Astrocyte (in vitro differentiated cells and primary cell): Measurements from ENCODE around the gene TAF4. TPM values are rescaled to one million over a fixed set of nuclear protein-coding genes. Genes with fewer than 3 reads are reported as not detected.
A peak's percentile ranks its signal among the peaks of the same experiment; 100 is the strongest.

ENCODE experiments used
- DNase-seq: peaks from one replicate; pipeline ENCODE4 v3.0.0-alpha.2; 2010; ENCODE audit warnings: low read depth
- FAIRE-seq: peaks from 2 replicates; lab custom pipeline; 2011; peaks lifted over from hg19 to GRCh38; lab: Jason Lieb, UNC
- H2AFZ ChIP-seq: 2 replicates; pipeline ENCODE4 v1.6.0; 2012; ENCODE audit warnings: low read depth, low read length, inconsistent platforms
- H3K27ac ChIP-seq: 2 replicates; pipeline ENCODE4 v1.5.1; 2011; ENCODE audit warnings: low read depth, low read length, inconsistent platforms
- H3K27me3 ChIP-seq: 2 replicates; pipeline ENCODE4 v1.6.0; 2011; ENCODE audit warnings: low read length, inconsistent platforms; ENCODE audit not compliant: insufficient read depth
- H3K36me3 ChIP-seq: 2 replicates; pipeline ENCODE4 v1.5.1; 2011; ENCODE audit warnings: low read length, inconsistent platforms; ENCODE audit not compliant: insufficient read depth
- H3K4me1 ChIP-seq: 2 replicates; pipeline ENCODE4 v1.5.1; 2011; ENCODE audit warnings: low read length, inconsistent platforms; ENCODE audit not compliant: insufficient read depth
- H3K4me2 ChIP-seq: 2 replicates; pipeline ENCODE4 v1.6.0; 2012; ENCODE audit warnings: low read length, inconsistent platforms
- H3K4me3 ChIP-seq: 2 replicates; pipeline ENCODE4 v1.5.1; 2011; ENCODE audit warnings: low read depth, mild to moderate bottlenecking, low read length, inconsistent platforms; ENCODE audit not compliant: insufficient read depth
- H3K79me2 ChIP-seq: 2 replicates; pipeline ENCODE4 v1.6.0; 2012; ENCODE audit warnings: mild to moderate bottlenecking, low read length, inconsistent platforms; ENCODE audit not compliant: insufficient read depth
- H3K9ac ChIP-seq: 2 replicates; pipeline ENCODE4 v1.6.0; 2012; ENCODE audit warnings: mild to moderate bottlenecking, low read length, inconsistent platforms
- H3K9me3 ChIP-seq: 2 replicates; pipeline ENCODE4 v1.5.1; 2012; ENCODE audit warnings: low read depth, mild to moderate bottlenecking, low read length, inconsistent platforms; ENCODE audit not compliant: insufficient read depth
- H4K20me1 ChIP-seq: 2 replicates; pipeline ENCODE4 v1.6.0; 2012; ENCODE audit warnings: low read length, inconsistent platforms; ENCODE audit not compliant: insufficient read depth
- H3K27ac Mint-ChIP-seq: one replicate; pipeline ENCODE4 v1.8.0; 2021; ENCODE audit warnings: mild to moderate bottlenecking, mixed read lengths; ENCODE audit not compliant: unreplicated experiment
- H3K27me3 Mint-ChIP-seq: one replicate; pipeline ENCODE4 v1.8.0; 2021; ENCODE audit warnings: low read depth, mixed read lengths; ENCODE audit not compliant: unreplicated experiment
- H3K36me3 Mint-ChIP-seq: one replicate; pipeline ENCODE4 v1.8.0; 2021; ENCODE audit warnings: low read depth, mixed read lengths; ENCODE audit not compliant: unreplicated experiment
- H3K4me1 Mint-ChIP-seq: one replicate; pipeline ENCODE4 v1.8.0; 2021; ENCODE audit warnings: low read depth, mixed read lengths; ENCODE audit not compliant: unreplicated experiment
- H3K4me3 Mint-ChIP-seq: one replicate; pipeline ENCODE4 v1.8.0; 2021; ENCODE audit warnings: mild to moderate bottlenecking, moderate library complexity, mixed read lengths; ENCODE audit not compliant: unreplicated experiment
- H3K9me3 Mint-ChIP-seq: one replicate; pipeline ENCODE4 v1.8.0; 2021; ENCODE audit warnings: mild to moderate bottlenecking, mixed read lengths; ENCODE audit not compliant: unreplicated experiment
- EZH2 ChIP-seq: IDR thresholded peaks from 2 replicates; pipeline ENCODE4 v1.6.1; 2012; ENCODE audit warnings: mild to moderate bottlenecking, low read length, inconsistent platforms; ENCODE audit not compliant: insufficient read depth
- microRNA-seq: library from miRNA; unstranded; fragments of <30 nt; microRNA quantifications from one replicate; pipeline ENCODE4 v1.2.0, GENCODE V29; 2020
- total RNA-seq: library from RNA; stranded (reverse); gene quantifications from 2 replicates; pipeline ENCODE4 v1.2.1, GENCODE V29; 2021
- TF ChIP-seq, protein P1 (sequence below): IDR thresholded peaks from 2 replicates; pipeline ENCODE4 v1.5.1; 2011; ENCODE audit warnings: low read depth, mild to moderate bottlenecking, inconsistent platforms, low read length, moderate library complexity; ENCODE audit not compliant: insufficient read depth

The TAF4 gene
- total RNA-seq, 1 donor from 2014 or later: 11.8 TPM

- Histone ChIP-seq H3K79me2 (no peaks in the 10 kb centered on the region), H3K4me2 (peak overlapping the region; percentile 87), H4K20me1 (no peaks in the 10 kb centered on the region), H3K4me3 (peak overlapping the region; percentile 53), H3K9me3 (peaks cover 2% of the 10 kb centered on the region), H2AFZ (peak overlapping the region; percentile 57), H3K36me3 (no peaks in the 10 kb centered on the region), H3K4me1 (peaks cover 24% of the 10 kb centered on the region), H3K9ac (peak overlapping the region; percentile 76), H3K27me3 (no peaks in the 10 kb centered on the region), H3K27ac (peak overlapping the region; percentile 85)
- TF ChIP-seq, protein P1, sequence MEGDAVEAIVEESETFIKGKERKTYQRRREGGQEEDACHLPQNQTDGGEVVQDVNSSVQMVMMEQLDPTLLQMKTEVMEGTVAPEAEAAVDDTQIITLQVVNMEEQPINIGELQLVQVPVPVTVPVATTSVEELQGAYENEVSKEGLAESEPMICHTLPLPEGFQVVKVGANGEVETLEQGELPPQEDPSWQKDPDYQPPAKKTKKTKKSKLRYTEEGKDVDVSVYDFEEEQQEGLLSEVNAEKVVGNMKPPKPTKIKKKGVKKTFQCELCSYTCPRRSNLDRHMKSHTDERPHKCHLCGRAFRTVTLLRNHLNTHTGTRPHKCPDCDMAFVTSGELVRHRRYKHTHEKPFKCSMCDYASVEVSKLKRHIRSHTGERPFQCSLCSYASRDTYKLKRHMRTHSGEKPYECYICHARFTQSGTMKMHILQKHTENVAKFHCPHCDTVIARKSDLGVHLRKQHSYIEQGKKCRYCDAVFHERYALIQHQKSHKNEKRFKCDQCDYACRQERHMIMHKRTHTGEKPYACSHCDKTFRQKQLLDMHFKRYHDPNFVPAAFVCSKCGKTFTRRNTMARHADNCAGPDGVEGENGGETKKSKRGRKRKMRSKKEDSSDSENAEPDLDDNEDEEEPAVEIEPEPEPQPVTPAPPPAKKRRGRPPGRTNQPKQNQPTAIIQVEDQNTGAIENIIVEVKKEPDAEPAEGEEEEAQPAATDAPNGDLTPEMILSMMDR: no peak
- TF ChIP-seq EZH2: no peak
- Mint-ChIP-seq H3K4me3 (no peak overlapping the region), H3K9me3 (peaks cover 1% of the 10 kb centered on the region), H3K27me3 (peaks cover 10% of the 10 kb centered on the region), H3K4me1 (peaks cover 6% of the 10 kb centered on the region), H3K36me3 (peaks cover 3% of the 10 kb centered on the region), H3K27ac (peak overlapping the region; percentile 71)
- FAIRE-seq: no peak
- DNase-seq: peak; percentile 86
Observed at GRCh38 chr20:61925555-61926252, 140.0 kb downstream of the TAF4 start.

GRCh38 chr20:61924858-61925554 lies 140.7 kb downstream of the TAF4 start:
- peaks cover 24% of the 10 kb centered on the region for H3K4me1 ChIP-seq
- H3K27ac ChIP-seq: peak overlapping the region; percentile 85
- no peaks in the 10 kb centered on the region for H4K20me1 ChIP-seq
- Mint-ChIP-seq H3K9me3 (peaks cover 1% of the 10 kb centered on the region), H3K36me3 (peaks cover 2% of the 10 kb centered on the region), H3K4me1 (peaks cover 6% of the 10 kb centered on the region), H3K27ac (peak overlapping the region; percentile 71), H3K27me3 (peaks cover 10% of the 10 kb centered on the region), H3K4me3 (no peak overlapping the region)
- peak overlapping the region; percentile 53 for H3K4me3 ChIP-seq
- no peaks in the 10 kb centered on the region for H3K79me2 ChIP-seq
- H3K9me3 ChIP-seq: peaks cover 7% of the 10 kb centered on the region
- H3K27me3 ChIP-seq: no peaks in the 10 kb centered on the region
- no peaks in the 10 kb centered on the region for H3K36me3 ChIP-seq
- DNase-seq (no peak), FAIRE-seq (no peak)
- TF ChIP-seq EZH2: no peak
- H3K4me2 ChIP-seq: peak overlapping the region; percentile 87
- peak overlapping the region; percentile 76 for H3K9ac ChIP-seq
- peak overlapping the region; percentile 45 for H2AFZ ChIP-seq

Small RNAs within 50 kb of the gene (microRNA-seq; reads per million reads assigned to microRNA genes)
- not detected for gene MIR1257
- gene MIR3195: not detected

Other genes starting within 250 kb of the TAF4 start
- 24.9 and 27.1 TPM in 2 replicates for gene LSM14B, start 56.6 kb upstream of the TAF4 start, total RNA-seq
- 284 and 324 TPM in 2 replicates for gene PSMA7, start 77.5 kb upstream of the TAF4 start, total RNA-seq
- 13.2 and 16.3 TPM in 2 replicates for gene SS18L1, start 77.9 kb upstream of the TAF4 start, total RNA-seq
- 26.6 and 31.5 TPM in 2 replicates for gene MTG2, start 117.1 kb upstream of the TAF4 start, total RNA-seq
- 0.07 TPM in 1 of 2 replicates, not detected in the other for gene HRH3, start 154.4 kb upstream of the TAF4 start, total RNA-seq
- gene OSBPL2, start 172.6 kb upstream of the TAF4 start, total RNA-seq: 55.8 and 60.3 TPM in 2 replicates
- gene ADRM1, start 237.1 kb upstream of the TAF4 start, total RNA-seq: 123 and 125 TPM in 2 replicates